GM12873 (cell line): Measurements from ENCODE around the gene SP4.

Experiments
- CTCF ChIP-seq: IDR thresholded peaks from 2 replicates; pipeline ENCODE4 v1.5.1; 2012; ENCODE audit warnings: low read depth, mild to moderate bottlenecking, moderate library complexity, low read length, control low read depth; ENCODE audit not compliant: insufficient read depth; ENCODE audit errors: missing control alignments

The SP4 gene

DNA sequence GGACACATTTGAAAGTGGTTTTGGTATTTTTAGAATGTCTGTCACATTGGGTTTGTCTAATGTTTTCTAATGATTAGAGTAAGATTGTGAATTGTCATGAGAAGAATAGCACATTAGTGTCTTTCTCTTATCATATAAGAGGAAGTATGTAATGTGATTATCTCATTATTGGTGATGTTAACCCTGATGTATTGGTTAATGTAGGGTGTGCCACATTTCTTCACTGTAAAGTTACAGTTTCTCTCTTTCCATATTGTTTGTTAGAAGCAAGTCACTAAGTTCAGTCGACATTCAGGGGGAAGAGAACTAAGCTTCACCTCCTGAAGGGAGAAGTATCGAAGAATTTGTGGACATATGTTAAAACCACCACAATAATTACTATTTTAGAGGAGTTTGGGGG, 58.6 kb downstream of the SP4 start:
- no peak for TF ChIP-seq CTCF

DNA sequence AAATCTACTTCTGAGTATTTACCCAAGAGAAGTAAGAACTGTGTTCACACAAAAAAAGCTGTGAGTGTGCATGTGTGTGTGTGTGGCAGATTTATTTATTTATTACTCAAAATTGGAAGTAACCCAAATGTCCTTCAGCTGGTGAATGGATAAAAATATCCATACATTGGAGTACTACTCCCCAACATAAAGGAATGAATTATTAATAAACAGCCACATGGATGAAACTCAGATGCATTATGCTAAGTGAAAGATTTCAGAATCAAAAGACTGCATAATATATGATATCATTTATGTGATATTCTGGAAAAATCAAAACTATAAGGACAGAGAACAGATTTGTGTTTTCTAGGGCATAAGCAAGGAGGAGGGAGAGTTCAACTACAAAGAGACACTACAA, 67.8 kb downstream of the SP4 start:
- TF ChIP-seq CTCF: no peak

DNA sequence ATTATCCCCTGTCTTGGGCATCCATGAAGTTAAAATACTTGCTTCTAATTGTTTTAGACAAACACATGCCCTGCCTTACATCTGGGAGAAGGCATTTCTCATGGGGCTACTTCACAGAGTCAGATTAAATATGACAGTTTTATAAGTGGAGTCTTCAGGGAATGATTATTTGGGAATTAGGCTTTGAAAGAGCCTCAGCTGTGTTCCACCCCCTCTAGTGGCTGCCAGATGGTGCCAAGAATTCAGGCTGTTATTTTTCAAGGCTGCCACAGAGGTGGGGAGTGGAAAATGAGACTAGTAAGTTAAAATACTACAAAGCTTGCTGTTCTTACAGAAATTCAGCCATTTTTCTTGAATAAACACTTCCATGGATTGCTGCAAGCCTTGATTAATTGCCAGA, 69.2 kb downstream of the SP4 start:
- TF ChIP-seq CTCF: peak; percentile 8

DNA sequence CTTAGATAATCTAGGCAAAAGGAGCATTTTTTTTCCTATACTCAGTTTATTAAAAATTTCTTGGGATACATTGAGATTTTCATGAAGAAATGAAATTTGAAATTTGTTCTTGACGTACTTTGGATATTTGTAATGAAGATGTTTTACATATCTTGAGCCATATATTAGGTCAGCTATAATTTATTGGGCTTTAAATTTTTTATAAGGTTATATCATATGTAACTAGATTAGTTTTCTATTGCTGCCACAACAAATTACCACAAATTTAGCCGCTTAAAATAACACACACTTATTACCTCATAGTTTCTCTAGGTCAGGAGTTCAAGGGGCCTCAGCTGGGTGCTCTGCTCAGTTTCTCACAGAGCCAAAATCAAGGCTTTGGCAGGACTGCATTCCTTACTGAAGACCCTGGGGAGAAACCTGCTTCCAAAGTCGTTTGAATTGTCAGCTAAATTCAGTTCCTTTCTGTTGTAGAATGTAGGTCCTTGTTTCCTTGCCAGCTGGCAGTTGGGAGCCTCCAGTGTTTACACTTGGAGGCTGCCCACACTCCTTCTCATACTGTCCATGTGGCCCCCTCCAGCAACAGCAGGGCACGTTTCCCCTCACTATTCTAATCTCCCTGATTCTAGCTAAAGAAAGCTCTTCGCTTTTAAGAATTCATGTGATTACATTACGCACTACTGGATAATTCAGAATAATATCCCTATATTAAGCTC, 72.4 kb downstream of the SP4 start:
- no peak for TF ChIP-seq CTCF

DNA sequence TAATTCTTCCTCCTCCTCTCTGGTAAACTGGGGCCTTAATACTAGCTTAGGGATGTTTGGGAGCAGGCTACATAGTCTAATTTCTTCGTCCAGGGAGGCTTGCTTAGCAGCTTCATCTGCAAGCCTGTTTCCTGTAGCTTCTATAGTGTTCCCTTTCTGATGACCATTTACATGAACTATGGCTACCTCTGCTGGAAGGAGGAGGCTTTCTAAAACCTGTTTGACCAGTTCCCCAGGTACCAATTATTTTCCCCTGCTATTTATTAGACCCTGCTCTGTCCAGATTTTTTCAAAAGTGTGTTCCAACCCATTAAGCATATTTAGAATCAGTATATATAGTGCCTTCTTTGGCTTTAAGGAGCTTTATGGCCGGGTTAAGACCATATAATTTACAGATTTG, 76.1 kb downstream of the SP4 start:
- TF ChIP-seq CTCF: no peak

- peak; percentile 73 for TF ChIP-seq CTCF
These were observed 79.9 kb downstream of the SP4 start for GRCh38 chr7:21507627-21508343.

GRCh38 chr7:21508538-21508937, 80.7 kb downstream of the SP4 start:
- no peak for TF ChIP-seq CTCF
